ENCODE data around the gene LYPD5. TPM values are rescaled to one million over a fixed set of nuclear protein-coding genes. Genes with fewer than 3 reads are reported as not detected.

LYPD5 gene
- polyA plus RNA-seq, 3 donors: 0.19 to 0.39 (median 0.24) TPM

- Histone ChIP-seq H4K20me1 (ENCODE audit: insufficient read depth, low read length) (peaks cover 10% of the 10 kb centered on the region), H3K4me3 (replicated peaks in 1 of 3; ENCODE audit: low read depth in 2 of 3, low read length in 3 of 3) (no peak overlapping the region), H3K36me3 (replicated peaks in 1 of 2; ENCODE audit: control insufficient read depth in 1 of 2, insufficient read depth in 2 of 2, low read length in 2 of 2) (peaks cover 52 to 71% of the 10 kb centered on the region in 2 donors), H3K27ac (ENCODE audit: low read depth in 1 of 2, low read length in 2 of 2) (no peak overlapping the region), H3K27me3 (ENCODE audit: control insufficient read depth in 2 of 2, insufficient read depth in 2 of 2, low read length in 2 of 2) (no peaks in the 10 kb centered on the region), H2AFZ (ENCODE audit: insufficient read depth, low read depth, low read length, poor library complexity, severe bottlenecking) (no peak overlapping the region), H3K4me2 (replicated peaks; ENCODE audit: extremely low read depth, low read length, poor library complexity, severe bottlenecking) (peak overlapping the region; percentile 3), H3K4me1 (ENCODE audit: control insufficient read depth in 1 of 2, insufficient read depth in 2 of 2, low read length in 2 of 2) (peaks cover 69 to 79% of the 10 kb centered on the region in 2 donors), H3K79me2 (ENCODE audit: insufficient read depth, low read length) (peaks cover 81% of the 10 kb centered on the region), H3K9ac (ENCODE audit: insufficient read depth, low read length, poor library complexity, severe bottlenecking) (no peak overlapping the region), H3K9me3 (replicated peaks in 1 of 2; ENCODE audit: control insufficient read depth in 1 of 2, insufficient read depth in 1 of 2, low read length in 2 of 2) (no peaks in the 10 kb centered on the region)
- DNase-seq: peak in 2 of 3 donors; percentile 38 to 75
- H3K4me3 Mint-ChIP-seq: peak overlapping the region in 1 of 2 donors; percentile 51
- WGBS (ENCODE audit: insufficient coverage): 68% methylated on average over 55 of the region's 63 CpGs
- intact Hi-C loops (cut with micrococcal nuclease): no loop called here
- H3K4me1 Mint-ChIP-seq: peaks cover 68% of the 10 kb centered on the region
- peaks cover 47 to 68% of the 10 kb centered on the region in 2 donors for H3K36me3 Mint-ChIP-seq
- peaks cover 0 to 2% (median 0%) of the 10 kb centered on the region in 7 donors for H3K9me3 Mint-ChIP-seq
- H3K27ac Mint-ChIP-seq: peak overlapping the region in 5 of 7 donors; percentile 31 to 79 (median 69)
- peak; percentile 69 for TF ChIP-seq CTCF (IDR thresholded peaks at IDR 0.05)
- peaks cover 0 to 6% (median 2%) of the 10 kb centered on the region in 3 donors for H3K27me3 Mint-ChIP-seq (ENCODE audit: low read depth in 3 of 3)
Observed at GRCh38 chr19:43774103-43774939, 27.9 kb downstream of the LYPD5 start.

- H3K4me1 Mint-ChIP-seq: peaks cover 68% of the 10 kb centered on the region
- no peak overlapping the region for H3K4me3 ChIP-seq (replicated peaks in 1 of 3; ENCODE audit: low read depth in 2 of 3, low read length in 3 of 3)
- H3K4me1 ChIP-seq (ENCODE audit: control insufficient read depth in 1 of 2, insufficient read depth in 2 of 2, low read length in 2 of 2): peaks cover 69 to 79% of the 10 kb centered on the region in 2 donors
- no peak overlapping the region for H3K27ac Mint-ChIP-seq
- peaks cover 0 to 2% (median 0%) of the 10 kb centered on the region in 7 donors for H3K9me3 Mint-ChIP-seq
- no peak for DNase-seq
- H3K27me3 Mint-ChIP-seq (ENCODE audit: low read depth in 3 of 3): peaks cover 0 to 6% (median 2%) of the 10 kb centered on the region in 3 donors
- no peak for TF ChIP-seq CTCF (IDR thresholded peaks at IDR 0.05)
- no peak overlapping the region for H3K27ac ChIP-seq (ENCODE audit: low read depth in 1 of 2, low read length in 2 of 2)
- H3K4me2 ChIP-seq (replicated peaks; ENCODE audit: extremely low read depth, low read length, poor library complexity, severe bottlenecking): no peak overlapping the region
- H3K9me3 ChIP-seq (replicated peaks in 1 of 2; ENCODE audit: control insufficient read depth in 1 of 2, insufficient read depth in 1 of 2, low read length in 2 of 2): no peaks in the 10 kb centered on the region
- intact Hi-C loops (cut with micrococcal nuclease): no loop called here
- H3K4me3 Mint-ChIP-seq: no peak overlapping the region
- WGBS (ENCODE audit: insufficient coverage): 97% methylated on average over 4 of the region's 5 CpGs
- H3K27me3 ChIP-seq (ENCODE audit: control insufficient read depth in 2 of 2, insufficient read depth in 2 of 2, low read length in 2 of 2): no peaks in the 10 kb centered on the region
- no peak overlapping the region for H3K9ac ChIP-seq (ENCODE audit: insufficient read depth, low read length, poor library complexity, severe bottlenecking)
- H3K79me2 ChIP-seq (ENCODE audit: insufficient read depth, low read length): peaks cover 75% of the 10 kb centered on the region
- peaks cover 55 to 76% of the 10 kb centered on the region in 2 donors for H3K36me3 ChIP-seq (replicated peaks in 1 of 2; ENCODE audit: control insufficient read depth in 1 of 2, insufficient read depth in 2 of 2, low read length in 2 of 2)
- H3K36me3 Mint-ChIP-seq: peaks cover 53 to 74% of the 10 kb centered on the region in 2 donors
- no peak overlapping the region for H2AFZ ChIP-seq (ENCODE audit: insufficient read depth, low read depth, low read length, poor library complexity, severe bottlenecking)
- peaks cover 10% of the 10 kb centered on the region for H4K20me1 ChIP-seq (ENCODE audit: insufficient read depth, low read length)
Observed at GRCh38 chr19:43773725-43774102, 28.5 kb downstream of the LYPD5 start.

Measured in CD14-positive monocyte (primary cell).